Measurements from ENCODE around the gene KLRC3. TPM values are rescaled to one million over a fixed set of nuclear protein-coding genes. Genes with fewer than 3 reads are reported as not detected.
A peak's percentile ranks its signal among the peaks of the same experiment; 100 is the strongest.

The KLRC3 gene
- total RNA-seq, 1 experiment from 2014 or later = 2.3 TPM

GRCh38 chr12:10363914-10364814, 56.2 kb downstream of the KLRC3 start:
- Mint-ChIP-seq H3K27ac (ENCODE audit: low read depth, unreplicated experiment) (no peak overlapping the region), H3K4me1 (ENCODE audit: insufficient read depth, unreplicated experiment) (peaks cover 22% of the 10 kb centered on the region), H3K36me3 (ENCODE audit: insufficient read depth, unreplicated experiment) (peaks cover 7% of the 10 kb centered on the region), H3K27me3 (ENCODE audit: insufficient read depth, unreplicated experiment) (no peaks in the 10 kb centered on the region), H3K4me3 (ENCODE audit: unreplicated experiment) (no peak overlapping the region), H3K9me3 (ENCODE audit: unreplicated experiment) (peaks cover 8% of the 10 kb centered on the region)
- ChIA-PET POLR2A (interaction anchor here (0.8 to 5.9 kb wide), 15 partner anchors 10 to 1667 kb away, joined by 3 to 135 read pairs (median 8); partner anchors contain the start of genes GABARAPL1, KLRC3, MAGOHB and RIMKLB), CTCF (interaction anchor here (0.6 to 4.6 kb wide), 8 partner anchors 28 to 360 kb away, joined by 3 to 35 read pairs (median 16); no protein-coding TSS in a partner anchor)
- TSS peak; percentile 31 for BruUV-seq (replicated peaks)
- intact Hi-C loops (cut with micrococcal nuclease) = loop anchor here (1.0 to 2.0 kb wide), 4 partner anchors 25 to 129 kb away; no protein-coding TSS in a partner anchor
- peak; percentile 70 for DNase-seq (ENCODE audit: unreplicated experiment)
- TF ChIP-seq CTCF (IDR thresholded peaks at IDR 0.05; ENCODE audit: unreplicated experiment) = no peak

GRCh38 chr12:10363658-10363913, 56.8 kb downstream of the KLRC3 start:
- H3K27ac Mint-ChIP-seq (ENCODE audit: low read depth, unreplicated experiment) = no peak overlapping the region
- intact Hi-C loops (cut with micrococcal nuclease) = no loop called here

GRCh38 chr12:10362828-10363657, 57.4 kb downstream of the KLRC3 start:
- CTCF ChIA-PET = interaction anchor here (0.5 to 4.6 kb wide), 3 partner anchors 12 to 606 kb away, joined by 3 to 35 read pairs (median 3); no protein-coding TSS in a partner anchor
- H3K9me3 Mint-ChIP-seq (ENCODE audit: unreplicated experiment) = no peaks in the 10 kb centered on the region
- TF ChIP-seq CTCF (IDR thresholded peaks at IDR 0.05; ENCODE audit: unreplicated experiment) = no peak
- DNase-seq (ENCODE audit: unreplicated experiment) = no peak
- no peak overlapping the region for H3K4me3 Mint-ChIP-seq (ENCODE audit: unreplicated experiment)
- intact Hi-C loops (cut with micrococcal nuclease) = no loop called here
- POLR2A ChIA-PET = interaction anchor here (0.7 to 5.9 kb wide), 10 partner anchors 11 to 1666 kb away, joined by 3 to 135 read pairs (median 10); partner anchors contain the start of genes GABARAPL1 and RIMKLB
- peaks cover 1% of the 10 kb centered on the region for H3K36me3 Mint-ChIP-seq (ENCODE audit: insufficient read depth, unreplicated experiment)
- H3K27ac Mint-ChIP-seq (ENCODE audit: low read depth, unreplicated experiment) = no peak overlapping the region
- no peaks in the 10 kb centered on the region for H3K27me3 Mint-ChIP-seq (ENCODE audit: insufficient read depth, unreplicated experiment)
- H3K4me1 Mint-ChIP-seq (ENCODE audit: insufficient read depth, unreplicated experiment) = peaks cover 22% of the 10 kb centered on the region
- no TSS peak for BruUV-seq (replicated peaks)

More at GRCh38 chr12:10363658-10363913, 56.8 kb downstream of the KLRC3 start:
- CTCF ChIA-PET = interaction anchor here (3.4 to 4.6 kb wide), 2 partner anchors 33 to 128 kb away, joined by 32 to 35 read pairs; no protein-coding TSS in a partner anchor
- TF ChIP-seq CTCF (IDR thresholded peaks at IDR 0.05; ENCODE audit: unreplicated experiment) = no peak
- POLR2A ChIA-PET = interaction anchor here (0.8 to 5.9 kb wide), 9 partner anchors 11 to 1666 kb away, joined by 3 to 135 read pairs (median 15); partner anchors contain the start of genes GABARAPL1 and RIMKLB
- no peak for DNase-seq (ENCODE audit: unreplicated experiment)
- Mint-ChIP-seq H3K9me3 (ENCODE audit: unreplicated experiment) (peaks cover 3% of the 10 kb centered on the region), H3K27me3 (ENCODE audit: insufficient read depth, unreplicated experiment) (no peaks in the 10 kb centered on the region), H3K4me1 (ENCODE audit: insufficient read depth, unreplicated experiment) (peaks cover 22% of the 10 kb centered on the region), H3K36me3 (ENCODE audit: insufficient read depth, unreplicated experiment) (peaks cover 7% of the 10 kb centered on the region), H3K4me3 (ENCODE audit: unreplicated experiment) (no peak overlapping the region)
- BruUV-seq (replicated peaks) = no TSS peak
